Loucy (cell line): ENCODE measurements around the gene SLC1A5.

Source experiments
- EZH2phosphoT487 ChIP-seq: fragments of 200-600 bp; IDR thresholded peaks from 2 replicates; pipeline ENCODE4 v1.6.1; 2018; ENCODE audit warnings: antibody characterized with exemption, mild to moderate bottlenecking, moderate library complexity, borderline replicate concordance
- TF ChIP-seq, protein P1 (sequence below): fragments of 200-600 bp; sonication (generic); conservative IDR thresholded peaks from 2 replicates; pipeline ENCODE4 v1.5.1; 2014; ENCODE audit warnings: mild to moderate bottlenecking, antibody characterized with exemption, low read length

- TF ChIP-seq, protein P1, sequence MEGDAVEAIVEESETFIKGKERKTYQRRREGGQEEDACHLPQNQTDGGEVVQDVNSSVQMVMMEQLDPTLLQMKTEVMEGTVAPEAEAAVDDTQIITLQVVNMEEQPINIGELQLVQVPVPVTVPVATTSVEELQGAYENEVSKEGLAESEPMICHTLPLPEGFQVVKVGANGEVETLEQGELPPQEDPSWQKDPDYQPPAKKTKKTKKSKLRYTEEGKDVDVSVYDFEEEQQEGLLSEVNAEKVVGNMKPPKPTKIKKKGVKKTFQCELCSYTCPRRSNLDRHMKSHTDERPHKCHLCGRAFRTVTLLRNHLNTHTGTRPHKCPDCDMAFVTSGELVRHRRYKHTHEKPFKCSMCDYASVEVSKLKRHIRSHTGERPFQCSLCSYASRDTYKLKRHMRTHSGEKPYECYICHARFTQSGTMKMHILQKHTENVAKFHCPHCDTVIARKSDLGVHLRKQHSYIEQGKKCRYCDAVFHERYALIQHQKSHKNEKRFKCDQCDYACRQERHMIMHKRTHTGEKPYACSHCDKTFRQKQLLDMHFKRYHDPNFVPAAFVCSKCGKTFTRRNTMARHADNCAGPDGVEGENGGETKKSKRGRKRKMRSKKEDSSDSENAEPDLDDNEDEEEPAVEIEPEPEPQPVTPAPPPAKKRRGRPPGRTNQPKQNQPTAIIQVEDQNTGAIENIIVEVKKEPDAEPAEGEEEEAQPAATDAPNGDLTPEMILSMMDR, result no peak
- TF ChIP-seq EZH2phosphoT487, result no peak
These were observed 27.0 kb downstream of the SLC1A5 start for GRCh38 chr19:46761418-46761831.
